Common myeloid progenitor, CD34-positive (primary cell): Measurements from ENCODE around the gene RECQL5.

Experiments
- CTCF ChIA-PET: fragments of 350-600 bp; sonication (Branson Sonifier 250); formaldehyde crosslinking; loops from one replicate; lab custom pipeline; 2021; ENCODE audit warnings: antibody characterized with exemption; lab: Charles Lee
- POLR2A ChIA-PET: fragments of 350-600 bp; sonication (Branson Sonifier 250); formaldehyde crosslinking; loops from one replicate; lab custom pipeline; 2021; ENCODE audit warnings: antibody characterized with exemption; lab: Charles Lee
- DNase-seq, 3 donors: peaks; one replicate each; pipeline versions ENCODE4 v3.0.0 to v3.0.0-alpha.2; 2013
- H3K27ac ChIP-seq, 2 experiments: 1 replicate in 1 of 2; 2 replicates in 1 of 2; pipeline ENCODE4 v1.7.0; 2013; ENCODE audit warnings: inconsistent platforms in 2 of 2, low read length in 2 of 2, mild to moderate bottlenecking in 2 of 2, low read depth in 1 of 2, moderate library complexity in 1 of 2; ENCODE audit not compliant: severe bottlenecking in 2 of 2, insufficient read depth in 1 of 2, poor library complexity in 1 of 2
- H3K27me3 ChIP-seq, 5 experiments: replicated peaks in 2 of 5; 1 replicate in 3 of 5; 2 replicates in 2 of 5; pipeline versions ENCODE4 v1.6.1 to v1.7.0; 2013; ENCODE audit warnings: low read length in 4 of 5, mild to moderate bottlenecking in 2 of 5, moderate library complexity in 2 of 5, inconsistent platforms in 1 of 5; ENCODE audit not compliant: insufficient read depth in 5 of 5, control insufficient read depth in 4 of 5
- H3K36me3 ChIP-seq, 4 experiments: 1 replicate in 2 of 4; 2 replicates in 2 of 4; pipeline versions ENCODE4 v1.6.1 to v1.7.0; 2013; ENCODE audit warnings: low read length in 3 of 4, control low read depth in 1 of 4, mild to moderate bottlenecking in 1 of 4; ENCODE audit not compliant: control insufficient read depth in 4 of 4, insufficient read depth in 4 of 4
- H3K4me1 ChIP-seq, 4 experiments: 1 replicate in 3 of 4; 2 replicates in 1 of 4; pipeline versions ENCODE4 v1.6.1 to v1.7.1; 2013; ENCODE audit warnings: low read length in 3 of 4, mild to moderate bottlenecking in 3 of 4, control low read depth in 1 of 4, inconsistent platforms in 1 of 4, moderate library complexity in 1 of 4; ENCODE audit not compliant: control insufficient read depth in 4 of 4, insufficient read depth in 4 of 4; ENCODE audit errors: control extremely low read depth in 1 of 4
- H3K4me3 ChIP-seq, 7 experiments: 1 replicate in 4 of 7; 2 replicates in 3 of 7; pipeline versions ENCODE4 v1.5.1 to v1.7.0; 2013; ENCODE audit warnings: mild to moderate bottlenecking in 7 of 7, low read length in 6 of 7, moderate library complexity in 6 of 7, inconsistent platforms in 2 of 7, low read depth in 2 of 7, control low read depth in 1 of 7; ENCODE audit not compliant: insufficient read depth in 4 of 7, control insufficient read depth in 1 of 7; ENCODE audit errors: extremely low read depth in 1 of 7
- H3K9me3 ChIP-seq, 5 experiments: 1 replicate in 4 of 5; 2 replicates in 1 of 5; pipeline versions ENCODE4 v1.6.1 to v1.7.1; 2013; ENCODE audit warnings: low read length in 4 of 5, mild to moderate bottlenecking in 2 of 5, inconsistent platforms in 1 of 5, low read depth in 1 of 5, moderate library complexity in 1 of 5; ENCODE audit not compliant: control insufficient read depth in 4 of 5, insufficient read depth in 2 of 5; ENCODE audit errors: control extremely low read depth in 1 of 5
- WGBS: methylation state at CpG from one replicate; pipeline ENCODE4 v1.1.5; 2013; ENCODE audit not compliant: insufficient coverage; 5-methylcytosine and 5-hydroxymethylcytosine counted together

Gene RECQL5

GRCh38 chr17:75681289-75681688 lies 14.3 kb upstream of the RECQL5 start:
- POLR2A ChIA-PET = no interaction called here

DNA sequence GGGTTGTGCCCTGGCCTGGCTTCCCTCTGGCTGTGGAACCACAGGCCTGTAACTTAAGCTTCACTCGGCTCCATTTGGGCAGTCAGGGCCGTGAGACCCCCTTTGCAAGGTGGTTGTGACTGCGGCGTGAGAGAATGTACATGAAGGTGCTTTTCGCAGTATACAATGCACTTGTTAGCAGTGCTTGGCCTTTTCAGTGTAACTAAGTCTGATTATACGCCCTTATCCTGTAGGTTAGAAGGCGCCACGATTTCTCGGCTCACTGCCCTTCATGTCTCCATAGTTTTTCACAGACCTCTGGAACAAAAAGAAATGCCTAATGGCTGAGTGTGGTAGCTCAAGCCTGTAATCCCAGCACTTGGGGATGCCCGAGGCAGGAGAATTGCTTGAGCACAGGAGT lies 13.5 kb upstream of the RECQL5 start:
- Histone ChIP-seq H3K9me3 (no peaks in the 10 kb centered on the region), H3K36me3 (peaks cover 5 to 53% (median 30%) of the 10 kb centered on the region in 4 experiments), H3K4me3 (no peak overlapping the region), H3K27ac (no peak overlapping the region), H3K27me3 (no peaks in the 10 kb centered on the region), H3K4me1 (no peaks in the 10 kb centered on the region)
- POLR2A ChIA-PET = no interaction called here
- CTCF ChIA-PET = interaction anchor here (1.0 to 16.4 kb wide), 6 partner anchors 9 to 79 kb away, joined by 3 to 257 read pairs (median 4); no protein-coding TSS in a partner anchor
- DNase-seq = no peak
- 96% methylated on average over 10 of the region's 10 CpGs for WGBS

More at GRCh38 chr17:75681289-75681688, 14.3 kb upstream of the RECQL5 start:
- Histone ChIP-seq H3K9me3 (no peaks in the 10 kb centered on the region), H3K4me1 (no peaks in the 10 kb centered on the region), H3K27me3 (no peaks in the 10 kb centered on the region), H3K4me3 (no peak overlapping the region), H3K27ac (no peak overlapping the region), H3K36me3 (peaks cover 5 to 50% (median 29%) of the 10 kb centered on the region in 4 experiments)
- no peak for DNase-seq
- CTCF ChIA-PET = interaction anchor here (0.6 to 16.4 kb wide), 8 partner anchors 10 to 80 kb away, joined by 3 to 257 read pairs (median 4); partner anchors contain the start of gene SMIM5
- WGBS = 81% methylated on average over 3 of the region's 3 CpGs

GRCh38 chr17:75679706-75680211 lies 12.8 kb upstream of the RECQL5 start:
- H3K27me3 ChIP-seq = no peaks in the 10 kb centered on the region
- ChIA-PET POLR2A (no interaction called here), CTCF (interaction anchor here (0.9 to 16.4 kb wide), 6 partner anchors 9 to 66 kb away, joined by 3 to 257 read pairs (median 3); partner anchors contain the start of genes RECQL5 and SAP30BP)
- no peaks in the 10 kb centered on the region for H3K9me3 ChIP-seq
- H3K27ac ChIP-seq = no peak overlapping the region
- 91% methylated on average over 10 of the region's 11 CpGs for WGBS
- DNase-seq = no peak
- no peak overlapping the region for H3K4me3 ChIP-seq
- peaks cover 5 to 46% (median 29%) of the 10 kb centered on the region in 4 experiments for H3K36me3 ChIP-seq
- peaks cover 0 to 2% (median 0%) of the 10 kb centered on the region in 4 experiments for H3K4me1 ChIP-seq

DNA sequence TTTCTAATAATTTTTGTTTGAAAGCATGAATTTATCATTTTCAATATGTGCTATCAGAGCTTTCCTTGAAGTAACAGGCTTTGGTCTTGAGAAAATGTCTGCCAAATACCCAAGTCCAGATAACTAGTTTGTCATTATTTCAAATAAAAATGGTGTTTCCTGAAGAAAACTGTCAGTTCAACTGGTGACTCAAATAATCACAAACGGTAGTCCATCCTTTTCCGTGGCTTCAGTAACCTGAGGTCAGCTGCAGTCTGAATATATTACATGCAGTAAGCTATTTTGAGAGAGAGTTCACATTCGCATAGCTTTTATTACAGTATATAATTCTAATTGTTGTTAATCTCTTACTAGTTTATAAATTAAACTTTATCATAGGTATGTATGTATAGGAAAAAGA lies 9.5 kb upstream of the RECQL5 start:
- DNase-seq = no peak
- no peaks in the 10 kb centered on the region for H3K27me3 ChIP-seq
- no peak overlapping the region for H3K4me3 ChIP-seq
- peaks cover 13 to 61% (median 47%) of the 10 kb centered on the region in 4 experiments for H3K36me3 ChIP-seq
- 50% methylated on average over 1 of the region's 3 CpGs for WGBS
- POLR2A ChIA-PET = no interaction called here
- H3K27ac ChIP-seq = no peak overlapping the region
- no peaks in the 10 kb centered on the region for H3K9me3 ChIP-seq
- CTCF ChIA-PET = interaction anchor here (0.6 to 16.4 kb wide), 4 partner anchors 11 to 69 kb away, joined by 4 to 257 read pairs (median 15); partner anchors contain the start of gene SMIM5
- H3K4me1 ChIP-seq = peaks cover 0 to 2% (median 0%) of the 10 kb centered on the region in 4 experiments

GRCh38 chr17:75673487-75673886 lies 6.5 kb upstream of the RECQL5 start:
- Histone ChIP-seq H3K9me3 (no peaks in the 10 kb centered on the region), H3K36me3 (peaks cover 28 to 59% (median 51%) of the 10 kb centered on the region in 4 experiments), H3K4me3 (no peak overlapping the region), H3K27me3 (no peaks in the 10 kb centered on the region), H3K27ac (no peak overlapping the region), H3K4me1 (peaks cover 0 to 4% (median under 1%) of the 10 kb centered on the region in 4 experiments)
- CTCF ChIA-PET = interaction anchor here (1.2 to 16.4 kb wide), 14 partner anchors 10 to 80 kb away, joined by 3 to 257 read pairs (median 4); partner anchors contain the start of gene SMIM5
- DNase-seq = no peak
- POLR2A ChIA-PET = interaction anchor here (0.6 to 1.0 kb wide), 2 partner anchors 75 to 107 kb away, joined by 3 to 4 read pairs; no protein-coding TSS in a partner anchor
- WGBS = 100% methylated on average over 1 of the region's 4 CpGs

DNA sequence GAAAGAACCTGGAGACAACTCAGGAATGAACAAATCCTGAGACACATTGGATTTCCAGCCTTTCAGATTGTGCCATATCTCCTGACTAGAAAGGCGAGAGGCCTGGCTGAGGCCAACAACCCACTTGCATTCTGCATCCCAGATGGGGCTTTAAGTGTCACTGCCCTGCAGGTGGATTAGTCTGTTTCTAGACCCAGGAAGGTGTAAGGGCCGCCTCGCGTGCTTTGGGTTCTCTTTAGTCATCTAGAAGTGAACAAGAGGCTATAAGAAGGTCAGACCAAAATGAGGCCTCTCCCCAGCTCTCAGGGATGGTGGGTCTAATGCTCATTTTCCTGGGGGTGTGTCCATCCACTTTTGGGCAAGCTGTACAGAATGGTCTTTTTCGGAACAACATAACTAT lies 5.1 kb upstream of the RECQL5 start:
- peaks cover 26 to 56% (median 44%) of the 10 kb centered on the region in 4 experiments for H3K36me3 ChIP-seq
- ChIA-PET CTCF (interaction anchor here (0.6 to 16.4 kb wide), 13 partner anchors 9 to 166 kb away, joined by 3 to 257 read pairs (median 5); partner anchors contain the start of gene SMIM5), POLR2A (no interaction called here)

DNA sequence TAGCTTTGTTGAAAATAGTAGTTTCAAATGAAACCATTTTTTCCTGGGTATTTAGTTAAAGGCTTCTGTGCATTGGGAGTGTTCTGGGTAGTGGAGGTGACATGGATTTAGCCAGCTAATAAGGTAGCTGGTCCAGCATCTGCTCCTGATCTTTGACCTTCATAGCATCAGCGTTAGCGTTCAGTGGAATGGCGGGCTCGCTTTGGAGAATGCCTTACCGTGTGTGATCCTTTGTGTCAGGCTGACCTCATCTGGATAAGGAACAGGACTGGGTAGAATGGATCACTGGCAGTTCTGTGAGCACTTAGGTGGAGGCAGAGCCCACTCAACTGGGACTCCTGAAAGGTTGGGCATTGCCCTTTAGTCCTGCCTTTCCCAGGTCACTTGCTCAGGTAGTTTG lies 3.9 kb upstream of the RECQL5 start:
- Histone ChIP-seq H3K4me3 (no peak overlapping the region), H3K9me3 (no peaks in the 10 kb centered on the region), H3K27ac (no peak overlapping the region), H3K36me3 (peaks cover 24 to 53% (median 43%) of the 10 kb centered on the region in 4 experiments), H3K27me3 (no peaks in the 10 kb centered on the region), H3K4me1 (peaks cover 15 to 23% (median 18%) of the 10 kb centered on the region in 4 experiments)
- ChIA-PET CTCF (interaction anchor here (0.6 to 16.4 kb wide), 16 partner anchors 9 to 152 kb away, joined by 3 to 257 read pairs (median 4); no protein-coding TSS in a partner anchor), POLR2A (no interaction called here)
- WGBS = 100% methylated on average over 3 of the region's 5 CpGs
- no peak for DNase-seq

More for the DNA sequence above, 5.1 kb upstream of the RECQL5 start:
- no peak for DNase-seq
- Histone ChIP-seq H3K4me1 (peaks cover 6 to 15% (median 10%) of the 10 kb centered on the region in 4 experiments), H3K27ac (no peak overlapping the region), H3K9me3 (no peaks in the 10 kb centered on the region), H3K4me3 (no peak overlapping the region), H3K27me3 (no peaks in the 10 kb centered on the region)
- 100% methylated on average over 4 of the region's 5 CpGs for WGBS
